GM13976 (cell line): ENCODE results near the gene DLGAP4.

Experiments
- DNase-seq: peaks from one replicate; pipeline ENCODE4 v3.0.0; 2012; ENCODE audit warnings: low spot score
- CTCF ChIP-seq: IDR thresholded peaks from 2 replicates; pipeline ENCODE4 v1.5.1; 2012; ENCODE audit warnings: borderline replicate concordance, mild to moderate bottlenecking; ENCODE audit not compliant: insufficient read depth; ENCODE audit errors: extremely low read depth, missing control alignments, control extremely low read depth
- in situ Hi-C: fragments of 300-500 bp; cut with MboI; formaldehyde crosslinking; loops from one replicate; pipeline ENCODE4 v1.12.0; 2022; ENCODE audit warnings: low sequenced_read_pairs, mixed read lengths, inconsistent platforms; ENCODE audit not compliant: unreplicated experiment

Gene DLGAP4

GRCh38 chr20:36270744-36271638 lies 35.1 kb upstream of the DLGAP4 start:
- DNase-seq, result peak; percentile 20
- in situ Hi-C loops, result no loop called here
- TF ChIP-seq CTCF, result no peak

GRCh38 chr20:36271639-36272546 lies 34.2 kb upstream of the DLGAP4 start:
- in situ Hi-C loops, result no loop called here
- peak; percentile 8 for DNase-seq
- no peak for TF ChIP-seq CTCF

- in situ Hi-C loops, result no loop called here
Measured at GRCh38 chr20:36272547-36273220, 33.5 kb upstream of the DLGAP4 start.

GRCh38 chr20:36273414-36274180 lies 32.5 kb upstream of the DLGAP4 start:
- in situ Hi-C loops, result no loop called here
- TF ChIP-seq CTCF, result peak; percentile 32
- DNase-seq, result peak; percentile 70

More at GRCh38 chr20:36272547-36273220, 33.5 kb upstream of the DLGAP4 start:
- DNase-seq, result peak; percentile 16
- TF ChIP-seq CTCF, result no peak

GRCh38 chr20:36274181-36274841 lies 31.8 kb upstream of the DLGAP4 start:
- in situ Hi-C loops, result no loop called here
- DNase-seq, result peak; percentile 12
- TF ChIP-seq CTCF, result no peak
